Epidermal melanocyte (primary cell): ENCODE measurements around the gene SSNA1.

Experiments
- DNase-seq: peaks from one replicate; pipeline ENCODE4 v3.0.0; 2011; ENCODE audit warnings: low spot score; ENCODE audit not compliant: insufficient read length

SSNA1 gene

DNA sequence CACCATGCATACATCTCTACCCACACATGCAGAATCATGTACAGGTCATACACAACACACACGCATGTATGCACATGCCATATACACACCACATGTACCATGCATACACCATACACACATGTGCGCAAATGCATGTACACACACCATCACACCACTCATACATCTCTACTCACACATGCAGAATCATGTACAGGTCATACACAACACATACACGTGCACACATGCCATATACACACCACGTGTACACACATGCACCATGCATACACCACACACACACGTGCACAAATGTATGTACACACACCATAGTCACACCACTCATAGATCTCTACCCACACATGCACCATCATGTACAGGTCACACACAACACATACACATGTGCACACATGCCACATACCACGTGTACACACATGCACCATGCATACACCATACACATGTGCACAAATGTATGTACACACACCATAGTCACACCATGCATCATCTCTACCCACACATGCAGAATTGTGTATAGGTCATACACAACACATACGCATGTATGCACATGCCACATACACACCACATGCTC lies 35.6 kb upstream of the SSNA1 start:
- DNase-seq = no peak

- DNase-seq = no peak
Observed at GRCh38 chr9:137156567-137157375, 31.7 kb upstream of the SSNA1 start.

DNA sequence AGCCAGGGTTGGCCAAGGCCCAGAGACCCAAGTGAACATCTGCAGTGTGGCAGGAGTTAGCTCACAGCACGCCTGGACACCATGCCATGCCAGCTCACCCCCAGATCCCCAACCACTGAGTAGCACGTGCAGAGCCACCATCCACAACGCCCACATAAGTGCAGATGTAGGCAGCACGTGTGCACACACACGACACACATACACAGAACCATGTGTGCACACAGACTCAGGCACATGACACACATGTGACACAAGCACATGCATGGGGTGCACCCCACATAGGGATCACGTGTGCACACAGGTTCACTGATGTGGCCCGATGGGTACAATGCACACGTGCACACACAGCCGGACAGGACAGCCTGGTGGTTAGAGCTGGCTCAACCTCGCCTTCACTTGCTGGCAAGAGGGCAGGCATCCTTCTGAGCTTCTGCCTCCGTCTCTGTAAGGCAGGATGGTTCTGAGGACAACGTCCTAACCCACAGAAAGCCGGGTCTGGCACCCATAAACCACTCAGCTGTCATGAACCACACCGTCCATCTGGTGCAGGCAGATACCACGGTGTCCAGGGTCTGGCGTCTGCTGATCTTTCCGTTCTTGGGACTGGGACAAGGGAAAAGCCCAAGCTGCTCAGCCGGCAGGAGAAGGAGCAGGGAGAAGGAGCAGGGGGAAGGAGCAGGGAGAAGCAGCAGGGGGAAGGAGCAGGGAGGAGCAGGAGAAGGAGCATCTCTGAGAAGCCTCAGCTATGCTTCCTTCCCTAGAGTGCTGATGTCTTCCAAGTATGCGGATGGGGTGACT lies 30.7 kb upstream of the SSNA1 start:
- DNase-seq = no peak

GRCh38 chr9:137158625-137159024 lies 29.9 kb upstream of the SSNA1 start:
- no peak for DNase-seq

- no peak for DNase-seq
Observed at GRCh38 chr9:137159105-137160053, 29.1 kb upstream of the SSNA1 start.

DNA sequence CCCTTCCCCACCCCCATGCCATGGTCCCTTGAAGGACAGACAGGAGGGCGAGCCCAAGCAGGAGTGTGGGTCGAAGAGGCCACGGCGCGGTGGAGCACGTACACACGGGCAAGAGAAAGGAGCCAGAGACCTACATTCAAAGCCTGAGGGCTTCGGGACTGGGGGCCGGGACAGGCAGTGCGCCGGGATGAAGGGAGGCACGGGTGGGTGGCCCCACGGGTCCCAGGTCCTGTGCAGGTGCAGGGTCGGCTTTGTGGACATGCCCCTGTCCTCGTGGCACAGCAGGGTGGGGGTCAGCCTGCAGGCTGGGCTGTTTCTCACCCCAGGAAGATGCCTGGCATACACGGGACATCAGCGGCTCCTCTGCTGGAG lies 28.4 kb upstream of the SSNA1 start:
- no peak for DNase-seq

DNA sequence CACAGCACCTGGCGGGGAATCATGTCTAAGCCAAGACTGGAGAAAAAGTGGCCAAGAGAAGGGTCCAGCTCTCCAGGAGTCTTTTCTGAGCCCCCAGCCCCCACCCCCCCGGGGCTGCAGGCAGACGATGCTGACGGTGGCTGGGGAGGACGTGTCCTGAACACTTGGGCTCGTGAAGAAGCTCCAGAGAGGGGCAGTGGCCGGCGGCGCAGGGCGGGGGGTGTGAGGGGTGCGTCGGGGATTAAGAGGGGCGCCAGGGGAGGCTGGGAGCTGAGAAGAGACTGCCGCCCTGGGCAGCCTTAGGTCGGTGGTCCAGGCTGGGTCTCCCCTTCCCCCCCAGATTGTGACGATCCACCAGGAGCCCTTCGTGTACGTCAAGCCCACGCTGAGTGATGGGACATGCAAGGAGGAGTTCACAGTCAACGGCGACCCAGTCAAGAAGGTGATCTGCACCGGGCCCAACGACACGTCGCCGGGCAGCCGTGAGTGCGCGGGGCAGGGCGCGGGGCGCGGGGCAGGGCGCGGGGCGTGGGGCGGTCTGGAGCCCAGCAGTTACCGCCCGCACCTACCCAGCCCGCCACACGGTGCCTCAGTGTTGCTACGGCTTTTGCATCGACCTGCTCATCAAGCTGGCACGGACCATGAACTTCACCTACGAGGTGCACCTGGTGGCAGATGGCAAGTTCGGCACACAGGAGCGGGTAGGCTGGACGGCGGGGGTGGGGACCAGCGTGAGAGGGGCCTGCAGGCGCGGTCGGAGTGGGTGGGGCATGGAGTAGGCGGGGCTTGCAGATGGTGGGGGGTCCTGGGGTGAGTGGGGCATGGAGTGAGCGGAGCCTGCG lies 27.5 kb upstream of the SSNA1 start:
- no peak for DNase-seq

GRCh38 chr9:137161558-137162486 lies 26.7 kb upstream of the SSNA1 start:
- no peak for DNase-seq

DNA sequence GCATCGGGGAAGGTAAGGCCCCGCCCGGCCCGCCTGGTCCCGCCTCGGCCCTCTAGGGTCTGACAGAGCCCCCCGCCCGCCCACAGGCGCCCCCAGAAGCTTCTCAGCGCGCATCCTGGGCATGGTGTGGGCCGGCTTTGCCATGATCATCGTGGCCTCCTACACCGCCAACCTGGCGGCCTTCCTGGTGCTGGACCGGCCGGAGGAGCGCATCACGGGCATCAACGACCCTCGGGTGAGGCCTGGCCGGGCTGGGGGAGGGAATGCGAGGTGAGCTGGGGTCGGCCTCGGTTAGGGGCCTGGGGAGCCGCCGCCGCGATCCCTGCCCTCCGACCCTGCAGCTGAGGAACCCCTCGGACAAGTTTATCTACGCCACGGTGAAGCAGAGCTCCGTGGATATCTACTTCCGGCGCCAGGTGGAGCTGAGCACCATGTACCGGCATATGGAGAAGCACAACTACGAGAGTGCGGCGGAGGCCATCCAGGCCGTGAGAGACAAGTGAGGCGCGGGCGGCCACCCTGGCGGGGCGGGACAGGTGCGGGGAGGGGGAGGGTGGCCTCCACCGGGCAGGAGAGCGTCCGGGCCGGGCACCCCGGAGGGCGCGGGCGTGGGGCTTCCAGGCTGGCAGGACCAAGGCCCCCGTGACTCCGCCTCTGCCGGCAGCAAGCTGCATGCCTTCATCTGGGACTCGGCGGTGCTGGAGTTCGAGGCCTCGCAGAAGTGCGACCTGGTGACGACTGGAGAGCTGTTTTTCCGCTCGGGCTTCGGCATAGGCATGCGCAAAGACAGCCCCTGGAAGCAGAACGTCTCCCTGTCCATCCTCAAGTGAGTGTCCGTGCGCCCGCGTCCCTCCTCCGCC lies 25.7 kb upstream of the SSNA1 start:
- DNase-seq = peak; percentile 68

GRCh38 chr9:137163365-137163715 lies 25.1 kb upstream of the SSNA1 start:
- no peak for DNase-seq

DNA sequence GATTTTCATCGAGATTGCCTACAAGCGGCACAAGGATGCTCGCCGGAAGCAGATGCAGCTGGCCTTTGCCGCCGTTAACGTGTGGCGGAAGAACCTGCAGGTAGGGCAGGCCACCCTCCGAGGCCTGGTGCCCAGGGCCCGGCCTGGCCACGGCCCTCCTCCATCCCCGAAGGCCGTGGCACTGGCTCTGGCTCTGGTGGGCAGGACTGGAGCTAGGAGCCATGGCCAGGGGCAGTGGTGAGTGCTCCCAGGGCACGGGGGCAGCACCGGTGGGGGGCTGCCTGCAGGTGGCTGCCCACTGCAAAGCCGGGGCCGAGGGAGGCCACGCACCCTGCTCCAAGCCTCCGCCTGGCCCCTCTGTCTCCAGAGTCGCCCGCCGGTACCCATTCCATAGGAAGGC lies 24.7 kb upstream of the SSNA1 start:
- no peak for DNase-seq

DNA sequence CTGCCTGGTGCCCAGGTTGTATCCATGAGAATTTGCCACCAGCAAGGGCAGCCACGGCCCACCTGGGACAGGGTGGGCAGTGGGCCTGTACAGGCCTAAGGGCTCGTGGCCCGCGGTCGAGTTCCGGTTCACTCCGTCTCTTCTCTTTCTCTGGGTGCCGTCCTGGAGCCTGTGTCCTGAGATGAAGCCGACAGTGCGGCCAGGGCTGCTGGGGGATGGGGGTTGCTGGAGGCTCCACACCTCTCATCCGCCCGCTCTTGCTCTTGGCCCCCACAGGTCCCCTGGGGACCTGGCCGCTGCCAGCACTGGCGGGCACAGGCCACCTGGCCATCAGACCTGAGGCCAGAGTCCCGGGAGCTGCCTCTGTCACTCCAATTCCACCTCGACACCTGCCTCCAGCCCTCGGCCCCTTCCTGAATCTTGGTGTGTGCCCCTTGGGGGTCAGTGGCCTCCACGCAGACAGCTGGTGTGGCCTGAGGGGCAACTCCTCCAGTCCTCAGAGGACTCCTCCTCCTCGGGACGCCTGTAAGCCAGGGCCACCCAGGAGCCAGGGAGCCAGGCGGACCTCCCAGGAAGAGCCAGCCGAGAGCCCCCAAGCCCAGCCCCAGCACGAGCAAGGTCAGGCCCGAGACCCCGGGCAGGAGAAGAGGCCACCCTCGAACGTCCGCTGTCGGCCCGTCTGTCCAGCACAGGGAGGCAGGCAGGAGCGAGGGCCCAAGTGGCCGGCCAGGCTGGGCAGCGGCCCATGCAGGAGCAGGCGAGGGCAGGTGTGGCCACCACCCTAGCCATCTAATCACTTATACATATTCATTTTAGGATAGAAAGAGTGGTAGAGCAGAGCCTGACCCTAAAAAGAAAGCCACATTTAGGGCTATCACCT lies 23.9 kb upstream of the SSNA1 start:
- DNase-seq = no peak

DNA sequence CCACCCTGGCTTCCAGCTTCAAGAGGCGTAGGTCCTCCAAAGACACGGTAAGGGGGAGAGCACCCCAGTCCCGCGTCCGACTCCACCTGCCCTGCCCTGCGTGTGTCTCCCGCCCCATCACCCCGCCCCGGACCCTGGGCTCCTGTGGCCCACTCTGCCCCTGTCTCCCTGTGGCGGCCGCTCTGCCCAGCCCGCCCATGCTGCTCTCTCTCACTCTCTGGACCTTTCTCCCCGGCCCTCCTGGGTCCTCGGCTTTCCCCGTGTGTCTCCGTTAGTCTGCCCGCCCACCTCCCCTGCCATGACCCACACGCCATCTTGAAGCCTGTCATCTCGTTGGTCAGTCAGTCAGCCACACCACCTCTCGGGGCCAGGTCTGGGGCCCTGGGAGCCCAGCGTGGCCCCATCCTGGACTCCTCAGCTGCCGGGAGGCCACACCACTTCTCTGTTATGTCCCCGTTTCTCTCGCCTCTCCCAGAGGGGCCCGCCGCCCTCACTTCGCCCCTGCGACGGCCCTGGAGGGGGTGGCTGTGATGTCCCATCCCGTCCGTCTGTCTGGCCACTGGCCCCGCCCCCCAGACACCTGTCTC lies 23.1 kb upstream of the SSNA1 start:
- DNase-seq = no peak

- DNase-seq = no peak
Observed at GRCh38 chr9:137166380-137167229, 21.9 kb upstream of the SSNA1 start.

GRCh38 chr9:137167277-137167746 lies 21.2 kb upstream of the SSNA1 start:
- DNase-seq = no peak
